Measurements from ENCODE around the gene TTLL8.

DNA sequence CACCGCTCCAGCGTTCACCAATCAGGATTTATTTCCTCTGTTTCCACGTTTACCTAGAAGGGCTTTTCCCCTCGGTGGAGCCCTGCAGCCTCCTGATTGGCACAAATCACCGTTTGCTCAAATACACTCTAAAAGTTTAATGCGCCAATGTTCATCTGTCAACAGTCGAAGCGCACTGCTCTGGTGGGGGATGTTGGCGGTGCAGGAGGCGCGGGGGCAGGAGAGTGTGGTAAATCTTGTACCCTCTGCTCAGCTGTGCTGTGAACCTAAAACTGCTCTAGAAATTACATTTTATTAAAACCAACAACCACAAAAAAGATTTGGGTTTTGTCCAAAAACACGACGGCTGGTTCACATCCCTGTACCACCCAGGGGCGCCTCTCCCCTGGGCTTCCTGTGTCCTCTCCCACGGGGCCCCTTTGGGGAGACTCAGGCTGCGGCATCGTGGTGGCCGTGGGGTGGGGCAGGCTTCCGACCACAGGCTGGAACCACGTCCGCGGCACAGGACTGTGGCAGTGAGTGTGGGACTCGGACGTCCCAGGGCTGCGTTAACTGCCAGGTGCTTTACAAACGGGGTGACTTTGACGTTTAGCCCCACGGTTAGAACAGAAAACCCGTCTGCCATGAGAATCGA, 13.5 kb downstream of the TTLL8 start:
- TF ChIP-seq POLR2A (IDR thresholded peaks at IDR 0.05; ENCODE audit: low read depth, low read length) (no peak), MYC (IDR thresholded peaks at IDR 0.05; ENCODE audit: low read depth, low read length) (no peak), EZH2 (IDR thresholded peaks at IDR 0.05; ENCODE audit: borderline replicate concordance, low read depth, low read length, severe bottlenecking) (no peak), JUN (IDR thresholded peaks at IDR 0.05; ENCODE audit: borderline replicate concordance, insufficient read depth, insufficient read length, low read depth) (no peak), GATA2 (IDR thresholded peaks at IDR 0.05; ENCODE audit: insufficient read depth, insufficient read length, low read depth, low read length) (no peak), POLR2AphosphoS5 (IDR thresholded peaks at IDR 0.05; ENCODE audit: insufficient read depth, low read depth, low read length) (no peak), FOS (IDR thresholded peaks at IDR 0.05; ENCODE audit: borderline replicate concordance, insufficient read depth, low read length) (no peak)
- TF ChIP-seq, protein P1, sequence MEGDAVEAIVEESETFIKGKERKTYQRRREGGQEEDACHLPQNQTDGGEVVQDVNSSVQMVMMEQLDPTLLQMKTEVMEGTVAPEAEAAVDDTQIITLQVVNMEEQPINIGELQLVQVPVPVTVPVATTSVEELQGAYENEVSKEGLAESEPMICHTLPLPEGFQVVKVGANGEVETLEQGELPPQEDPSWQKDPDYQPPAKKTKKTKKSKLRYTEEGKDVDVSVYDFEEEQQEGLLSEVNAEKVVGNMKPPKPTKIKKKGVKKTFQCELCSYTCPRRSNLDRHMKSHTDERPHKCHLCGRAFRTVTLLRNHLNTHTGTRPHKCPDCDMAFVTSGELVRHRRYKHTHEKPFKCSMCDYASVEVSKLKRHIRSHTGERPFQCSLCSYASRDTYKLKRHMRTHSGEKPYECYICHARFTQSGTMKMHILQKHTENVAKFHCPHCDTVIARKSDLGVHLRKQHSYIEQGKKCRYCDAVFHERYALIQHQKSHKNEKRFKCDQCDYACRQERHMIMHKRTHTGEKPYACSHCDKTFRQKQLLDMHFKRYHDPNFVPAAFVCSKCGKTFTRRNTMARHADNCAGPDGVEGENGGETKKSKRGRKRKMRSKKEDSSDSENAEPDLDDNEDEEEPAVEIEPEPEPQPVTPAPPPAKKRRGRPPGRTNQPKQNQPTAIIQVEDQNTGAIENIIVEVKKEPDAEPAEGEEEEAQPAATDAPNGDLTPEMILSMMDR (IDR thresholded peaks at IDR 0.05; ENCODE audit: extremely low read depth in 1 of 2, insufficient read depth in 1 of 2, low read depth in 1 of 2, low read length in 2 of 2) = no peak
- TF ChIP-seq, protein P2, sequence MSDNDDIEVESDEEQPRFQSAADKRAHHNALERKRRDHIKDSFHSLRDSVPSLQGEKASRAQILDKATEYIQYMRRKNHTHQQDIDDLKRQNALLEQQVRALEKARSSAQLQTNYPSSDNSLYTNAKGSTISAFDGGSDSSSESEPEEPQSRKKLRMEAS (IDR thresholded peaks at IDR 0.05; ENCODE audit: insufficient read depth, insufficient read length) = no peak
